ENCODE data around the gene EEFSEC.

The EEFSEC gene

DNA sequence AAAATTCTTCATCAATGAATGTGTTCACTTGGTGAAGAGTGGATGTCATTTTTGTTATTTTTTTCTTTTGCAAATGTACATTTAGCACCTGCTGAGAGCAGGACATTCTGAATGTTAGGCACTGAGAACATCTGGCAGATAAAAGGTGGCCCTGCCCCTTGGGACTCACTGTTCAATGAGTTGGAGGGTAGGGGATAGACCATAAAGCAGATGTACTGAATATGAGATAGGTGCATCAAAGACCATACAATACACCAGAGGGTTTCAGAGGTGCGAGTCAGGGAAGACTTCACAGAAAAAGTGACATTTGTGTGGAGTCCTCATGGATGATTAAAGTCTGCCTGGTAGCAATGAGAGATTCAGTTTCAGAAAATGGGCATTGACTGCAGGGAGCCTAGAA is 34.2 kb downstream of the EEFSEC start:
- DNase-seq, result no peak

GRCh38 chr3:128188326-128188725 is 35.0 kb downstream of the EEFSEC start:
- DNase-seq, result no peak

DNA sequence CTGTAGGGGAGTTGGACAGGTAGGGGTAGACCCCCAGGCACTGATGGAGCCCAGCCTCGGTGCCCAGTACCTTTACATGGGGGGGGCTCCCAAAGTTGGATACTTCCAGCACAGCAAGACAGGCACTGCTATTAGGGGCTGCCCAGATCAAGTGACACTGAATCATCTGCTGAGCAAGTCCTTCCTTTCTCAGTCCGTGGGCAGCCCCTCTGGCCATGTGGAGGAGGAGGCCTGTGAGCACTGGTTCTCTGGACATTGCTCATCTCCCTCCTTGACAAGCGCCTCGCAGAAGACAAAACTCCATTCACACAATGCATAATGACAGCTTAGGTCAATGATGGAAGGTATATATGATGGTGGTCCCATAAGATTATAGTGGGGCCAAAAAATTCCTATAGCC is 35.7 kb downstream of the EEFSEC start:
- DNase-seq, result no peak

DNA sequence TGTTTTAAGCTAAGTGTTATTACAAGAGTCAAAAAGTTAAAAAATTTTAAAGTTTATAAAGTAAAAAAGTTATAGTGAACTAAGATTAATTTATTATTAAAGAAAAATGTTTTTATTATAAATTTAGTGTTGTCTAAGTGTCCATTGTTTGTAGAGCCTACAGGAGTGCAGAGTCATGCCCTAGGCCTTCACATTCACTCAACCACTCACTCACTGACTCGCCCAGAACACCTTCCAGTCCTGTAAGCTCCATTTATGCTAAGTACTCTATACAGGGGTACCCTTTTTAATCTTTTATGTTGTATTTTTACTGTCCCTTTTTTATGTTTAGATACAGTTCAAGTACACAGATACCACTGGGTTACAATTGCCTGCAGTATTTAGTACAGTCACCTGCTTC is 37.2 kb downstream of the EEFSEC start:
- DNase-seq, result no peak

GRCh38 chr3:128192131-128192530 is 38.9 kb downstream of the EEFSEC start:
- DNase-seq, result no peak

- no peak for DNase-seq
These were observed 39.9 kb downstream of the EEFSEC start for GRCh38 chr3:128193168-128193567.

GRCh38 chr3:128194843-128195242 is 41.6 kb downstream of the EEFSEC start:
- no peak for DNase-seq

DNA sequence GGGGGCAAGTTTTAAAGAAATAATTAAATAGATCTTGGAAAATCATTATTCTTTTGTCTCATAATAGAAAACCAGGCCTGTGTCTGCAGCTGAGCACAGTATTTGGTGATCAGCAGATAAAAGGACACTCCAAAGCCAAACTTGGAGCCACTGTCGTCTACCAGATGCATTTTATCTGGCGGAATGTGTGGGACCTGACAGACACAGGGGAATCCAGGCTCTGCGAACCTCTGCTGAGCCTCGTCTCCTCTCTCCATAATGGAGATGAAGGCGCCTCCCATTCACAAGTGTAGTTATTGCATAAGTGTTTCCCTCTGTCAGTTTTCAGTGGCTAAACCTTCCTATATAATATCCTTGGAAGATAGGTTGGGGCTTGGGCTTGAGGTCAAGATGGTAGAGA is 42.1 kb downstream of the EEFSEC start:
- DNase-seq, result no peak

DNA sequence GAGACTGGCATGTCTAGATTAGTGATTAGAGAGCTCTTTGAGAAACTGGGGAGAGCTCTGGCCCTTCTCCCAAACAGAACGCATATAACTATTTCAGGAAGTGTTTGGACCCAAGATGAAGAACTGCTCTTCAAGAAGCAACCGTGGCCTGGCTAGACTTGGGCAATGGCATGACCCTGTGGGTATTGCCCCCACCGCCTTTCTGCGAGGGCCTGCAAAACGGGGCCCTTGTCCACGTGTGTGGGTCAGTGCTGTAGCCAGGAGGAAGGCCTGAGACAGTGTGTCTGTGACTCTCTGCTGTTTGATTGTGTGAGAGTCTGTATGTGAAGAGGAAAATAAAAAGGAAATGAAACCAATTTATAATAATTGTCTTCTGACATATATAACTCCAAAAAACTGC is 42.5 kb downstream of the EEFSEC start:
- no peak for DNase-seq

GRCh38 chr3:128196647-128197046 is 43.4 kb downstream of the EEFSEC start:
- no peak for DNase-seq

DNA sequence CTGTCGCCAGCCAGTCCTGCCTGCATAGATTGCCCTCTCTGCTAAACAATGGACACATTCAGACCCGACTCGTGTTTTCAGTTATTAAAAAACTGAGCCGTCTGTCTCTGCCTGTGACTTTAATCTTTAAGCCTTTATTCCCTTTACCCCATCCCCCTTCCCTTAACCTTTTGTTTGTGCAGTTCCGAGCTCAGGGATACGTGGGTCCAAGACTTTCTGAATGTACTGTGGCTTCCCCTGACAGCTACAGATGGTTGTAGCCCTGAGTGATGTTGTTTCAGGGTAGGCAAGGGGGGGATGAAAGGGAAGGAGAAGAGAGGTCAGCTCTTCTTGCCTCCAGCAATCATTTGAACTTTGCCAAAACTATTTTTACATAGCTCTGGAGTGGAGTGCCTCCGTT is 44.6 kb downstream of the EEFSEC start:
- DNase-seq, result no peak

DNA sequence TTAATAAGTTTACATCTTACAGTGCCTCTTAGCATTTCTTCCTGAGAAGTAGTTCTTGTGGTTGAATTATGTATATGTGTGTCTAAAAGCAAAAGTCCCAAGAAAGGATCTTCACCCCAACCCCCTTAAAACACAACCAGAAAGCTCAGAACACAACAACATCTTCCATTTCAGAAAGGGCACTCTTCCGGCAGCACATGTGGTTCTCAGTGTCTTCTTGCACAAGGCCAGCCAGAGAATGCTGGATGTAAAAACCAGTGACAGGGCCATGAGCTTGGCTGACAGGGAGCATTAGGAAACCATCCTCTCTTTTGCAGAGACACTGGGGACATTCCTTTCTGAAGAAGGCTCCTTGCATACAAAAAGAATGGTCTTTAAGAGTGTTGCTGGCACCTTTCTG is 45.0 kb downstream of the EEFSEC start:
- DNase-seq, result no peak

DNA sequence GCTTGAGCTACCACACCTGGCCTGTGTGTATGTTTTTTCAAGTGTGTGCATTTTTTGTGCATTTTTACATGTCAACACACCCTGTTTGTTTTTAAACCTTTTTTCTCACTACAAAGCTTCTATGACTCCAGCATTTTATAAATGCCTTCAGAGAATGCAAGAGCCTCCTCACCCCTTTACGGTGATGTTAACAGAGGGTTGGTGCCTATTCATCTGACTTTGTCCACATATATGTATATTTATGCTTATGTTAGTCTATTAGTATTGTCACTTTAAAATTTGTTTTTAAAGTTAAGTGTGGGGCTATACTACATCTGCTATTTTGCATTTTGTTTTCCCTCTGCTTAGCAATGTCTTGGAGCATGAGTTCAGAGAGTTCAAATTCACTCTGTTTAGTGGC is 45.8 kb downstream of the EEFSEC start:
- no peak for DNase-seq

- no peak for DNase-seq
These were observed 48.0 kb downstream of the EEFSEC start for GRCh38 chr3:128201158-128201755.

DNA sequence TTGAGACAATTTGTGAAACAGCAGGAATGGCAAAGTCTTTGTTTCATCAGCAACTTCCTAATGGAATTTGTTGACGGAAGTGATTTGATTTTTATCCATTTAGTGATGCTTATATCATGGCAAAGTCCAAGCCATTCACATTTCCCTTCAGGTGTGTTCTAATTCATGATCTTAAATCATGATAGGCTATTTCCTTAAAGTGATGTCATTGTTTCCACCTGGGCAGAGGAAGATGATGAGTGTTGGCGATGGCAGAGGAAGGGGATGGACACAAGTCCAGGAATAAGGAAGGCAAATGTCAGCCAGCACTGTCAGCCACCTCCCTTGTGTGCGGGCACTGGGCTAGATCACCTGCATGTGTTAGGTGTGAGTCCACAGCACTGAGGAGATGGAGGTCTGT is 49.9 kb downstream of the EEFSEC start:
- DNase-seq, result no peak

GRCh38 chr3:128205558-128206145 is 52.4 kb downstream of the EEFSEC start:
- no peak for DNase-seq

DNA sequence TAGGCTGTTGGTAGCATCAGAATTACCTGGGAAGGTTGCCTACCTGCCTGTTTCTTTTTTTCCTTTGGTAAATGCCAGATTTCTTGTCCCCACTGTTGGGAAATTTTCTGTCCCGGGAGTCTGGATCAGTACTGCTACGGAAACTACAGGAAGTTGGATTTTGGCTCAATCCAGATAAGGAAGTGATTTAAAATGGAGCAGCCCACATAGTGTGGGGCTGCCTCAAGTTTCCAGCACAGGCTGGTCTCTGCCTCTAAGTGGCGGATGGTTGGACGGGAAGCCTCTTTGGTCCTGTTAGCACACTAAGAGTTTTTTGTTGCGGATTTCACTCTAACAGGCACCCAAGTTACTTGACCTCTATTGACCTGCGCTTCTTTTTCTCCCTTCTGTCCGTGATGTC is 54.7 kb downstream of the EEFSEC start:
- no peak for DNase-seq

DNA sequence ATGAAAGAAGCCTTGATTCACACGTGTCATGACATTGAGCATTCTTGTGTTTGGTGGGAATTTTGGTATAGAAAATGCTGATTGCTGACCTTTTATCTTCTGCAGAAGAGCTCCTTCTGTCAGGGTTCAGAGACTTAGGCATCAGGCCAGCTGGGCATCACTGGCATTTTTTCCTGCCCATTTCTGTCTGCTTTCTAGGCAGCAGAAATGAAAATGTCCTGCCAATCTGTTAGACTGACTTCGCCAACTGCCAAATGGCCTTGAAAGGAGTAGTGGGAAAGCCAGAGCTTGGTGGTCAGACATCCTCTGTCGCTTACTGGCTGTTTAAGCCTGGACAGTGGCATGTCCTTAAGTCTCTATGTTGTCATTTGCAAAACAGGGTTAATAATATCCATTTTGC is 57.4 kb downstream of the EEFSEC start:
- DNase-seq, result no peak

DNA sequence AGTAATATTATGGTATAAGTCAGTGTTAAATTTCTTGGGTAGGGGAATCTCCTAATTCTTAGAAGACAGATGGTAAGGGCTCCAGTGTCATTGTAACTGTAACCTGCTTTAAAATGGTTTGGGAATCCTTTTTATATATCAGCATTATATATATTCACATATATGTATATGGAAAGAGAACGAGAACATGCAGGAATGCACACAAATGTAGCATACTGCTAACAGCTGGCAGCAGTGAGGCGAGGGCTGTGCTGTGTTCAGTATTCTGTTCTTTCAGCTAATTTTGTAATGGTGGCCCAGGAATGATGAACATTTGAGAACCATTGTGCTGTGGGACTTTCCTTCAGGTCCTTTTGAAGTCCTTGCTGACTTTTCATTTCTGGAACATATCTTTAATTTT is 60.8 kb downstream of the EEFSEC start:
- DNase-seq, result no peak

- DNase-seq, result no peak
These were observed 62.0 kb downstream of the EEFSEC start for GRCh38 chr3:128215290-128215689.

- no peak for DNase-seq
These were observed 62.7 kb downstream of the EEFSEC start for GRCh38 chr3:128215800-128216495.

DNA sequence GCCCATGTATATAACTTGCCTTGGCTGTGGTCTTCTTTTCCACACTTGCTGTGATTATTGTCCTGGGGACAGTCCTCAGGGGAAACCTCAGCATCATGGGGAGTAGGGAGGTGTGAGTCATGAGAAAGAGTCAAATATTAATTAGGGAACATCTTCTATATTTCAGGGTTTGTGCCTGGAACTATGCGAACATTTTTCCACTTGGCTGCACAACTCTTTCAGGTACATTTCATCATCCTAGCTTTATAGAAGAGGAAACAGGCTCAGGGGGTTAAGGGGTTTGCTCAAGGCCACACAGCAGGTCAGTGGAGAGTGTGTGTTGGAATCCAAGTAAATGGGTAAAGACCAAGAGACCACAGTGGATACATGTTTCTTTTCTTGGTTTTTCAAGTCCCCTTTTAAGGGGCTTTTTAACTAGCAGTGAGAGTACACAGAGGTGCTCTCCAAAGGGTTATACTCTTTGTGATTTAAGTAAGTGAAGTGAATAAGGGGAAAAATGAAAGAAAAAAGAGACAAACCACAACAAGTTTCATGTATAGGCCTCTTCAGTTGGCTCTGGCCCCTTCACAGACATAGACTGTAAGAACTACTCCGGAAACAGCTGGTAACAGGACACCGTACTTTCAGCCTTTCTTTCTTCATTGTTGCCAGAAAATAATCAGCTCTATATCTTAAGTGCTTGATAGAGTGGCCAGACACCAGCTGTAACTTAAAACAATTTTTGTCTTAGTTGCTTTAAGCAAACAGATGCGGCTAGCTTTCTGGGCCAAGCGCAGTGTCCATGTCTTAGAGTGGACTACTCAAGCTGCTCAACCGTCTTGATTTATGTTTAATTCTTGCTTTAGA is 64.6 kb downstream of the EEFSEC start:
- DNase-seq, result no peak

DNA sequence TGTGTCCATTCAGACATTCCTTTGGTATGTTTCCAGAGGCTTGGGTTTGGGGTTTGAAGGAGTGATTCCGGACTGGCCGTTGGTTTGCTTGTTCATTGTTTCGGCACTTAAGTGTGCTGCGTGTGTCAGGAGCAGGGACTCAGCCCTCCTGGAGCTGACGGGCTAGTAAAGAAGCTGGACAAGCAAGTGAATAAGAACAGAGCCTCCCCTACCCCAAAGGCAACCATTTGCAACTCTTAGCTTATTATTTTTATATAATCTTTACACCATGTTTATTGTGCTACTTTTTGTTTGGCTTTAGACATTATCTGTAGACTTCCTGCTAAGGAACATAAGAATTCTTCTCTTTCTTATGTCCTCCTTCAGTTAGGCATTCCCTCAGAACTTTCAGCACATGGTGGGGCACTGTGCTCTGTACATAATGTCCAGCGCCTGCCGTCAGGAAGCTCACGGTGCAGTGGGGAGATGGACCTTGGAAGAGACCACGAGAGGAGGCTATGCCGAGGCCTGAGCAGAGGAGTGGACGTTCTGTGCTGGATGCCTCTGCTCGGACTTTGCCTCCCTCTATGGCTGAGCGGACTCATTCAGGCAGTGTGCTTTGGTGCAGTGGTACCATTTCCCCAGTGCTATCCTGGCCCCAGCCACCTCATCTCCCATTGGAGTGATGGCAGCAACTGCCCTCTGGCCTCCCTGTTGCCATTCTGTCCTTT is 65.4 kb downstream of the EEFSEC start:
- DNase-seq, result no peak

Measured in NCI-H2081 treated with DMSO at 0.1 percent for 48 hours (cell line).